ENCODE measurements around the gene BOC. TPM values are rescaled to one million over a fixed set of nuclear protein-coding genes. Genes with fewer than 3 reads are reported as not detected.

BOC gene
- total and polyA plus RNA-seq, 8 donors: 5.2 to 51.3 (median 23.7) TPM

GRCh38 chr3:113275583-113275928, 64.2 kb downstream of the BOC start:
- Histone ChIP-seq H3K27ac (peak overlapping the region in 4 of 5 donors; percentile 63 to 82 (median 80)), H3K4me1 (peaks cover 13 to 39% (median 30%) of the 10 kb centered on the region in 4 donors), H3K36me3 (peaks cover 6 to 72% (median 62%) of the 10 kb centered on the region in 4 donors), H3K4me3 (no peak overlapping the region), H3K27me3 (no peaks in the 10 kb centered on the region), H3K9me3 (no peaks in the 10 kb centered on the region)
- WGBS, 5 donors: 87 to 100% (median 90%) methylated on average over 2 of the region's 2 CpGs
- TF ChIP-seq CTCF (IDR thresholded peaks at IDR 0.05) (no peak), POLR2AphosphoS5 (IDR thresholded peaks at IDR 0.05) (no peak), EP300 (IDR thresholded peaks at IDR 0.05) (no peak), POLR2A (IDR thresholded peaks at IDR 0.05) (no peak)
- DNase-seq: no peak
- intact Hi-C loops (cut with DNase I; ENCODE audit: low total_unique reads): no loop called here

GRCh38 chr3:113275929-113276750, 64.8 kb downstream of the BOC start:
- TF ChIP-seq POLR2AphosphoS5 (IDR thresholded peaks at IDR 0.05) (peak in 1 of 3 donors; percentile 11), CTCF (IDR thresholded peaks at IDR 0.05) (no peak)
- peaks cover 6 to 72% (median 62%) of the 10 kb centered on the region in 4 donors for H3K36me3 ChIP-seq
- H3K27ac ChIP-seq: peak overlapping the region in 4 of 5 donors; percentile 63 to 82 (median 80)
- H3K4me1 ChIP-seq: peaks cover 13 to 35% (median 25%) of the 10 kb centered on the region in 4 donors
- intact Hi-C loops (cut with DNase I; ENCODE audit: low total_unique reads): no loop called here
- peak overlapping the region in 3 of 4 donors; percentile 20 to 29 (median 25) for H3K4me3 ChIP-seq
- H3K9me3 ChIP-seq: no peaks in the 10 kb centered on the region
- DNase-seq: peak in 1 of 2 donors; percentile 76
- no peaks in the 10 kb centered on the region for H3K27me3 ChIP-seq
- WGBS, 5 donors: 39 to 49% (median 41%) methylated on average over 14 to 16 of the region's 16 CpGs

GRCh38 chr3:113276751-113277080, 65.4 kb downstream of the BOC start:
- Histone ChIP-seq H3K9me3 (no peaks in the 10 kb centered on the region), H3K27ac (peak overlapping the region in 4 of 5 donors; percentile 63 to 82 (median 80)), H3K4me3 (peak overlapping the region in 3 of 4 donors; percentile 20 to 29 (median 25)), H3K4me1 (peaks cover 13 to 30% (median 22%) of the 10 kb centered on the region in 4 donors), H3K36me3 (peaks cover 6 to 74% (median 65%) of the 10 kb centered on the region in 4 donors), H3K27me3 (no peaks in the 10 kb centered on the region)
- 66 to 77% (median 73%) methylated on average over 5 of the region's 5 CpGs for WGBS, 5 donors
- no peak for TF ChIP-seq EP300 (IDR thresholded peaks at IDR 0.05)
- TF ChIP-seq POLR2AphosphoS5 (IDR thresholded peaks at IDR 0.05): no peak
- TF ChIP-seq POLR2A (IDR thresholded peaks at IDR 0.05): no peak
- TF ChIP-seq CTCF (IDR thresholded peaks at IDR 0.05): no peak
- no peak for DNase-seq
- intact Hi-C loops (cut with DNase I; ENCODE audit: low total_unique reads): no loop called here

GRCh38 chr3:113277414-113277813, 66.1 kb downstream of the BOC start:
- H3K27me3 ChIP-seq: no peaks in the 10 kb centered on the region
- H3K4me3 ChIP-seq: no peak overlapping the region
- no peak for DNase-seq
- H3K27ac ChIP-seq: no peak overlapping the region
- peaks cover 6 to 74% (median 63%) of the 10 kb centered on the region in 4 donors for H3K36me3 ChIP-seq
- 72 to 95% (median 92%) methylated on average over 4 of the region's 4 CpGs for WGBS, 5 donors
- intact Hi-C loops (cut with DNase I; ENCODE audit: low total_unique reads): no loop called here
- no peaks in the 10 kb centered on the region for H3K9me3 ChIP-seq
- peaks cover 11 to 30% (median 17%) of the 10 kb centered on the region in 4 donors for H3K4me1 ChIP-seq
- TF ChIP-seq CTCF (IDR thresholded peaks at IDR 0.05) (no peak), EP300 (IDR thresholded peaks at IDR 0.05) (no peak), POLR2AphosphoS5 (IDR thresholded peaks at IDR 0.05) (no peak), POLR2A (IDR thresholded peaks at IDR 0.05) (no peak)
